Adrenal gland (tissue), 12 donors: ENCODE measurements around the gene UBE2J2. TPM values are rescaled to one million over a fixed set of nuclear protein-coding genes. Genes with fewer than 3 reads are reported as not detected.

Experiments used
- DNase-seq, 7 donors: peaks; one replicate each; pipeline ENCODE4 v3.0.0-alpha.2; 2019 to 2020
- H3K27ac ChIP-seq, 5 donors: fragments of 200-600 bp; sonication (generic) in 4 of 5; 1 replicate in 3 of 5; 2 replicates in 2 of 5; pipeline versions ENCODE4 v1.5.1 to v1.8.0; 2016 to 2020; ENCODE audit warnings: mild to moderate bottlenecking in 1 of 5
- H3K27me3 ChIP-seq: fragments of 200-600 bp; 2 replicates; pipeline ENCODE4 v1.8.0; 2021
- H3K36me3 ChIP-seq, 2 donors: fragments of 200-600 bp; replicated peaks in 1 of 2; 1 replicate in 1 of 2; 2 replicates in 1 of 2; pipeline versions ENCODE4 v1.5.1 to v1.8.0; 2018 to 2022
- H3K4me1 ChIP-seq, 2 donors: fragments of 200-600 bp; replicated peaks in 1 of 2; 1 replicate in 1 of 2; 2 replicates in 1 of 2; pipeline versions ENCODE4 v1.5.1 to v1.8.0; 2018 to 2021
- H3K4me3 ChIP-seq, 4 donors: fragments of 200-600 bp; sonication (generic) in 3 of 4; one replicate each; pipeline ENCODE4 v1.5.1; 2016 to 2018
- H3K9me3 ChIP-seq, 3 donors: fragments of 200-600 bp; sonication (generic) in 1 of 3; replicated peaks in 1 of 3; 1 replicate in 2 of 3; 2 replicates in 1 of 3; pipeline versions ENCODE4 v1.5.1 to v1.8.0; 2016 to 2021
- POLR2A ChIP-seq, 2 donors: fragments of 450-650 bp; IDR thresholded peaks; one replicate each; pipeline ENCODE4 v1.6.1; 2017; ENCODE audit warnings: antibody characterized with exemption in 2 of 2, mild to moderate bottlenecking in 2 of 2, moderate library complexity in 1 of 2
- WGBS, 4 donors: extraction: QIAGEN DNeasy Blood & Tissue Kit in 2 of 4; methylation state at CpG; one replicate each; pipeline versions ENCODE4 v1.1.5 to v1.1.7; 2013 to 2017; 5-methylcytosine and 5-hydroxymethylcytosine counted together
- intact Hi-C, 2 donors: fragments of 100-400 bp; cut with DNase I; formaldehyde crosslinking; loops; one replicate each; pipeline versions ENCODE4 v1.14.1 to v1.15.0; 2022 to 2023
- polyA plus RNA-seq, 3 donors: library from polyadenylated mRNA; stranded (reverse); fragments of 200-250 nt in 2 of 3; fragments of 350-450 nt in 1 of 3; fragmentation: Illumina TruSeq in 1 of 3; extraction: RNeasy Lipid Tissue Mini Kit (QIAGEN cat#74804) in 1 of 3; gene quantifications; one replicate each; pipeline ENCODE4 v1.2.3, GENCODE V29; 2013 to 2014
- total RNA-seq, 9 donors: library from RNA; depleted of rRNA in 4 of 9; stranded (reverse); fragments of >200 nt in 4 of 9; fragments of 120-200 nt in 1 of 9; fragmentation: NEBNext Ultra II Directional in 1 of 9; extraction: Animal tissue kit (Norgen Biotek cat#: 25700) in 1 of 9; gene quantifications; one replicate each; pipeline versions ENCODE4 v1.1.0 to v1.2.4, GENCODE V29; 2013 to 2023
- TF ChIP-seq, protein P1 (sequence below), 6 experiments: fragments of 450-650 bp in 4 of 6; fragments of 200-600 bp in 2 of 6; sonication (generic) in 1 of 6; IDR thresholded peaks; 1 replicate in 5 of 6; 2 replicates in 1 of 6; pipeline versions ENCODE4 v1.5.1 to v1.8.0; 2016 to 2021; ENCODE audit warnings: antibody characterized with exemption in 6 of 6, mild to moderate bottlenecking in 2 of 6, moderate library complexity in 1 of 6
- donor health status: healthy with polysubstance abuse.
- donor health status: Bipolar disorder and iron deficiency.
- donor health status: DM: yes; HTN: yes; CAD: no.
- donor health status: DM: no; HTN: no; CAD: no.
- donor health status: DM: no; HTN: no; CAD: no.
- donor health status: DM: yes; HTN: yes; CAD: no.

The UBE2J2 gene
- total and polyA plus RNA-seq, 12 donors = 30.1 to 74.4 (median 49.8) TPM

DNA sequence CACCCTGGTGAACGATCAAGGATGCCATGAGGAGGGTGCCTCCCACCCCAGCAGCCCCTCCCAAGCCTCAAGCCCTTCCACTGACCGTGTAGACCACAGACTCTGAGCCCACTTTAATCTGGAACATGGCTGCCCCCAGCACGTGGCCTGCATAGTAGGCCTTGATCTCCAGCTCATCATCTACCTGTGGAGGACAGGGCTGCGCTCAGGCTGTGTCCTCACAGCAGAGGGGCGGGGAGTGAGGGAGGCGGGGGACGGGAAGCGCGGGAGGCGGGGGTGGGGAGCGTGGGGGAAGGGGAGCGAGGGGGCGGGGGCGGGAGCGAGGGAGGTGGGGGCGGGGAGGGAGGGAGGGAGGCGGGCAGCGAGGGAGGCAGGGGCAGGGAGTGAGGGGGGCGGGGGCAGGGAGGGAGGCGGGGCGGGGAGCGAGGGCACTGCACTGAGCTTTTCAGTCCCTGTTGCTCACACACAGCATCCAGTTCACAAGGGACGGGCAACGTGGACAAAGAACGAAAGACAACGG, 41.8 kb upstream of the UBE2J2 start:
- Histone ChIP-seq H3K9me3 (no peaks in the 10 kb centered on the region), H3K4me3 (no peak overlapping the region), H3K27me3 (no peaks in the 10 kb centered on the region), H3K36me3 (peaks cover 0 to 72% of the 10 kb centered on the region in 2 donors), H3K4me1 (peaks cover 12 to 14% of the 10 kb centered on the region in 2 donors), H3K27ac (no peak overlapping the region)
- intact Hi-C loops = no loop called here
- no peak for TF ChIP-seq POLR2A (IDR thresholded peaks at IDR 0.05)
- TF ChIP-seq, protein P1, sequence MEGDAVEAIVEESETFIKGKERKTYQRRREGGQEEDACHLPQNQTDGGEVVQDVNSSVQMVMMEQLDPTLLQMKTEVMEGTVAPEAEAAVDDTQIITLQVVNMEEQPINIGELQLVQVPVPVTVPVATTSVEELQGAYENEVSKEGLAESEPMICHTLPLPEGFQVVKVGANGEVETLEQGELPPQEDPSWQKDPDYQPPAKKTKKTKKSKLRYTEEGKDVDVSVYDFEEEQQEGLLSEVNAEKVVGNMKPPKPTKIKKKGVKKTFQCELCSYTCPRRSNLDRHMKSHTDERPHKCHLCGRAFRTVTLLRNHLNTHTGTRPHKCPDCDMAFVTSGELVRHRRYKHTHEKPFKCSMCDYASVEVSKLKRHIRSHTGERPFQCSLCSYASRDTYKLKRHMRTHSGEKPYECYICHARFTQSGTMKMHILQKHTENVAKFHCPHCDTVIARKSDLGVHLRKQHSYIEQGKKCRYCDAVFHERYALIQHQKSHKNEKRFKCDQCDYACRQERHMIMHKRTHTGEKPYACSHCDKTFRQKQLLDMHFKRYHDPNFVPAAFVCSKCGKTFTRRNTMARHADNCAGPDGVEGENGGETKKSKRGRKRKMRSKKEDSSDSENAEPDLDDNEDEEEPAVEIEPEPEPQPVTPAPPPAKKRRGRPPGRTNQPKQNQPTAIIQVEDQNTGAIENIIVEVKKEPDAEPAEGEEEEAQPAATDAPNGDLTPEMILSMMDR (IDR thresholded peaks at IDR 0.05) = no peak
- no peak for DNase-seq
- 50 to 81% (median 53%) methylated on average over 8 to 22 of the region's 26 CpGs for WGBS, 4 donors

DNA sequence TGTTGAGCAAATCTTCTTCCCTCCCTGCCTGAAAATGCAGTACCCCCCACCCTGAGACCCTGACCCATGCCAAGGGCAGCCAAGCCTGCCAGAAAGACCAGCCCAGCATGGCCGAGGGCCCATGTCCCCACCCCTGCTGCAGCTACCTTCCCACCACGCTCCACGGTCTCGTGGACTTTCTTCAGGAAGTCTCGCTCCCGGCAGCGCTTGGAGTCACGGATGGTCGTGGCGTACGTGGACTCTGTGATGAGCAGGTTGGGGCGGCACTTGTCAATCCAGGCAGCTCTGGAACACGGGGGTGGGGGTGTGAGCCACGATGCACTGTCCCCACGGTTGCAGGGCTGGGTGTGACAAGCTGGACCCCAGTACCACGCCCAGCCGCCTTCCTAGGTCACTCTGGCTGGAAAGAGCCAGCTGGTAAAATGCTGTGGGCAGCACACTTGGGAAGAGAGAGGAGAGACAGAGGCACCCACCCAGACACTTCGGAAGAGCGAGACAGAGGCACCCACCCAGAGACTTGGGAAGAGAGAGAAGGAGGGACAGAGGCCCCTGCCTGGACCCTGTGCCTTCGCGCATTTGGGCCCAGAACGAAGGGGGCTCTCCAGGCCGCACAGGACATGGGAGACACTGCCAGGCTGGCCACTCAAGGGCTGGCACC, 41.2 kb upstream of the UBE2J2 start:
- no peak overlapping the region for H3K4me3 ChIP-seq
- H3K4me1 ChIP-seq = peaks cover 14% of the 10 kb centered on the region in 2 donors
- no peaks in the 10 kb centered on the region for H3K9me3 ChIP-seq
- no peak for TF ChIP-seq POLR2A (IDR thresholded peaks at IDR 0.05)
- TF ChIP-seq, protein P1 (IDR thresholded peaks at IDR 0.05) = no peak
- intact Hi-C loops = no loop called here
- peaks cover 0 to 74% of the 10 kb centered on the region in 2 donors for H3K36me3 ChIP-seq
- no peak for DNase-seq
- H3K27me3 ChIP-seq = no peaks in the 10 kb centered on the region
- no peak overlapping the region for H3K27ac ChIP-seq
- 85 to 95% (median 89%) methylated on average over 4 to 23 of the region's 23 CpGs for WGBS, 4 donors

DNA sequence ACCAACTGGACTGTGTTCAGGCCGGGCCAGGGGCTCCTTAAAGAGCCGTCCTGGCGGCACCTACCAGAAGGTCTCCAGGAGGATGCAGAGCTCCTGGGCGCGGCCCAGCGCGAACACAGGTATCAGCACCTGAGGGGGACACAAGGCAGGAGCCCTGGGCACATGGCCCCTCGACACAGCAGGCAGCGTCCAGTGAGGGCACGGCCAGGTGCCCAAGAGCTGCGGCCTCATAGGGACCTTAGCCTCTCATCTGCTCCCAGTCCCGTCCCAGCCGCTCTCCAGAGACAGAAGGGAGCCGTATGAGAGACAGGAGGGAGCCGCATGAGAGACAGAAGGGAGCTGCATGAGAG, 40.6 kb upstream of the UBE2J2 start:
- WGBS, 4 donors = 87 to 93% (median 91%) methylated on average over 5 to 15 of the region's 15 CpGs
- H3K4me1 ChIP-seq = peaks cover 18 to 20% of the 10 kb centered on the region in 2 donors
- H3K27ac ChIP-seq = no peak overlapping the region
- DNase-seq = no peak
- no peaks in the 10 kb centered on the region for H3K9me3 ChIP-seq
- intact Hi-C loops = no loop called here
- no peak overlapping the region for H3K4me3 ChIP-seq
- peaks cover 0 to 69% of the 10 kb centered on the region in 2 donors for H3K36me3 ChIP-seq
- H3K27me3 ChIP-seq = no peaks in the 10 kb centered on the region
- TF ChIP-seq POLR2A (IDR thresholded peaks at IDR 0.05) = no peak
- TF ChIP-seq, protein P1 (IDR thresholded peaks at IDR 0.05) = no peak

DNA sequence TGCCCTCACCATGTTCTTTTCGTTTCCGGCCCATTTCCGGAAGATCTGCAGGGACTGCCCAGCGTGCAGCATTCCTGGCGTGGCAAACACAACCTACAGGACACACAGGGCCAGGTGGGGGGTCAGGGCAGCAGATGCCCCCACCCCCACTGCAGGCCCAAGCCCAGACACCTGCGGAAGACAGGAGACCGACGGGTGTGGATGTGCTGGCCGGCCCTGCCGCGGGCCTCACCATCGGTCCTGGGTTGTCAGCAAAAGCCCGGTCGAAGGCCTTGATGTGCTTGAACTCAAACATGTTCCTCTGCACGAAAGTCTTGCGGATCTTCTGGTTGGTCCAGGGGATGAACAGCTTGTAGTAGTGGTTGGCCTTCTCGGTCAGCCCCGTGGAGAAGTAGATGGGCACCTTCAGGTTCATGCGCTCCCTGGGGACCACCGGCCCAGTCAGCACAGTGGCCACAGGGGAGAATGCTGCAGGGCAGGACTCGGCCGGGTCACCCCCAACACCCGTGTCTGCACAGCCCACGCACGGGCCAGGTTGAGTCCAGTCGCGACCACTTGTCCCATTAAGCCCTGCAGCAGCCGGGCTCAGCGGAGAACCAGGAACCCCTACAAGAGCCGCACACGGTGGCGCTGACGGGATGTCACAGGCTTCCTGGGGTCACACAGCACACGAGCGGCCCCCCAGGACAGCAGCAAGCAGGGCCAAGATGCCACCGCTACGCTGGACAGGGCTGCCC, 40.0 kb upstream of the UBE2J2 start:
- H3K4me1 ChIP-seq = peaks cover 20 to 22% of the 10 kb centered on the region in 2 donors
- 81 to 90% (median 87%) methylated on average over 18 to 37 of the region's 37 CpGs for WGBS, 4 donors
- TF ChIP-seq, protein P1 (IDR thresholded peaks at IDR 0.05) = no peak
- TF ChIP-seq POLR2A (IDR thresholded peaks at IDR 0.05) = no peak
- H3K4me3 ChIP-seq = no peak overlapping the region
- H3K36me3 ChIP-seq = peaks cover 0 to 65% of the 10 kb centered on the region in 2 donors
- intact Hi-C loops = no loop called here
- no peaks in the 10 kb centered on the region for H3K9me3 ChIP-seq
- DNase-seq = no peak
- H3K27me3 ChIP-seq = no peaks in the 10 kb centered on the region
- no peak overlapping the region for H3K27ac ChIP-seq
